Neuron (in vitro differentiated cells): Measurements from ENCODE around the gene TCP11L2.
"Not testable (repeated sequence)": the region's sequence is repeated elsewhere in the genome, so short reads cannot be mapped to it uniquely, and the experiment has no call there.

ENCODE experiments used
- H2AFZ ChIP-seq: one replicate; pipeline ENCODE4 v1.6.1; 2013; ENCODE audit warnings: low read depth, mild to moderate bottlenecking, inconsistent platforms, low read length, moderate library complexity
- H3K27me3 ChIP-seq: one replicate; pipeline ENCODE4 v1.6.1; 2013; ENCODE audit warnings: low read length; ENCODE audit not compliant: insufficient read depth
- H3K36me3 ChIP-seq: one replicate; pipeline ENCODE4 v1.6.1; 2013; ENCODE audit warnings: low read length; ENCODE audit not compliant: insufficient read depth
- H3K4me1 ChIP-seq: one replicate; pipeline ENCODE4 v1.6.1; 2013; ENCODE audit warnings: low read length; ENCODE audit not compliant: insufficient read depth
- H3K4me3 ChIP-seq: 2 replicates; pipeline ENCODE4 v1.5.1; 2013; ENCODE audit warnings: mild to moderate bottlenecking, low read length, moderate library complexity
- H3K9me3 ChIP-seq: one replicate; pipeline ENCODE4 v1.6.1; 2013; ENCODE audit warnings: low read length

TCP11L2 gene

DNA sequence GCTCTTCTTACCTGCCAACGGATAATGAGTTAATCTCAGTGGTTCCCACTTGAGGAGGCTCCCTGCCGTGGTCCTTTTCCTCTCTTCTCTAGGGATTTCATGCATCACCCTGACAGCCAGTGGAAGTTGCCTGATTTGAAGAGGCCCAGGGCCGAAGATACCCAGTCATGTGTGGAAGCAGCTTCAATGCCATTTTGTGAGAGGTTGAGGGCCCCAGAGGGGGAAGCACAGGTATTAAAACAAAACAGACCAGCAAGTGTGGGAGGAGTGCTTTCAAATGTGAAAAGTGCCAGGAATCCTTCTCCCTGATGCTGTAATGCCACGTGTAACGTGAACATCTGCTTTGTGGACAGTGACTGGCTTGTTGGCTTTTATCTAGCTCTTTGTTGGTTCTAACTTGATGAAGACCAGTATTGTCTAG, 1.5 kb downstream of the TCP11L2 start:
- Histone ChIP-seq H3K4me1 (peaks cover 16% of the 10 kb centered on the region), H3K4me3 (peak overlapping the region; percentile 73), H2AFZ (no peak overlapping the region), H3K27me3 (peaks cover 9% of the 10 kb centered on the region), H3K9me3 (no peaks in the 10 kb centered on the region), H3K36me3 (no peaks in the 10 kb centered on the region)

- no peaks in the 10 kb centered on the region for H3K36me3 ChIP-seq
- H3K4me3 ChIP-seq, result no peak overlapping the region
- peaks cover 24% of the 10 kb centered on the region for H3K4me1 ChIP-seq
- H3K27me3 ChIP-seq, result peaks cover 9% of the 10 kb centered on the region
- H2AFZ ChIP-seq, result no peak overlapping the region
- no peaks in the 10 kb centered on the region for H3K9me3 ChIP-seq
Observed at GRCh38 chr12:106304797-106305196, 2.3 kb downstream of the TCP11L2 start.

DNA sequence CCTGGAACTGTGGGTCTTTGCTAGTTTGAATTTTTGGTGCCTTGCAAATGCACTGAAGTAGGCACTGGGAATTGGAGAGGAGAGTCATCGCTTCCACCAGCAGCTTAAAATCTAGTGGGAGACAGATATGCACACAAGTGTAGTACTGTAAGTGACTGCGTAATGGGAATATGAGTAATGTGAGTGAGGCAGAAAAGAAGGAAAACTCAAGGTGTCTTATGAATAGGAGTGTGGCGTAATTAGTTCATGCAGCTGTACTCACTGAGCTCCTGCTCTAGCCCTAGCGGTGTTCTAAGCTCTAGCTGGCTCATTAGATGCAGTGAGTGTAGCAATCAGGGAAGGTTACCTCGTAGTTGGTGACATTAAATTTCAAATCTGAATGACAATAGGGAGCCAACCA, 2.8 kb downstream of the TCP11L2 start:
- Histone ChIP-seq H2AFZ (no peak overlapping the region), H3K4me1 (peaks cover 26% of the 10 kb centered on the region), H3K27me3 (peaks cover 9% of the 10 kb centered on the region), H3K9me3 (no peaks in the 10 kb centered on the region), H3K36me3 (no peaks in the 10 kb centered on the region), H3K4me3 (no peak overlapping the region)

DNA sequence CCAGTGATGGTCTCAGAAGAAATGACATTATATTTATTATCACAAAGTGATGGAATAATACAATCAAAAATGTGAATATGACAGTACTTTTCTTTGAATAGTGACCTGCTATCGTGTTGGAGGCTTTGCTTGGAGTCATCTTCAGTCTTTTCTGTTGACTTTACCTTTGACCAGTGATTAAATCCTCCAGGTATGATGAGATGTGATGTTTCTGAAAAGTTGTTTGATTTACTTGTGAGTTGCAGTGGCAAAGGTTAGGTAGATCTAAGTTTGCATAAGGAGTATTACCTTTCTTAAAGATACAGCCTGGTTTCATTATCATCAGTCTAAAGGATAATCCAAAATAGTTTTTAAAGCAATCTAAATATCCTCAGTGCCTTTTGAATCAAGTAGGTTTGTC, 4.6 kb downstream of the TCP11L2 start:
- H3K9me3 ChIP-seq, result no peaks in the 10 kb centered on the region
- H3K4me3 ChIP-seq, result no peak overlapping the region
- H3K27me3 ChIP-seq, result no peaks in the 10 kb centered on the region
- no peaks in the 10 kb centered on the region for H3K36me3 ChIP-seq
- H3K4me1 ChIP-seq, result peaks cover 21% of the 10 kb centered on the region
- H2AFZ ChIP-seq, result no peak overlapping the region

GRCh38 chr12:106308121-106308520, 5.6 kb downstream of the TCP11L2 start:
- no peak overlapping the region for H2AFZ ChIP-seq
- peaks cover 21% of the 10 kb centered on the region for H3K4me1 ChIP-seq
- H3K9me3 ChIP-seq, result no peaks in the 10 kb centered on the region
- H3K27me3 ChIP-seq, result no peaks in the 10 kb centered on the region
- no peak overlapping the region for H3K4me3 ChIP-seq
- no peaks in the 10 kb centered on the region for H3K36me3 ChIP-seq

DNA sequence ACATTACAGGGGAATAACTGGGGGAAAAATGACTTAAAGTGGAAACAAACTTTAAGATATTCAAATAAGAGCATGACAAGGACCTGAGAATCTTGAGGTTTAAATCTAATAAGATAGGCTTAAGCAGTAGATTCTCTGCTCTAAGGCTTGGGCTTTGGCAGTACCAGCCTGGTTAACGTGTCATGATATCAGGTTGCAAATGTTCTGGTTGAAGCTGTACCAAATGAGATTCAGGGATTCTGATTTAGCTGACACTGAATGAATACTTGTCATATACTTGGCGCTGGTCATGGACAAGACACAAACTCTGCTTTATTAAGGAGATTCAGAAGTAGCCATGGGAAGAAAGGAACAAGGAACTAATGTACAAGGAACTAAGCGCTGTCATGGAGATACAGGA, 6.1 kb downstream of the TCP11L2 start:
- Histone ChIP-seq H3K9me3 (no peaks in the 10 kb centered on the region), H2AFZ (no peak overlapping the region)

DNA sequence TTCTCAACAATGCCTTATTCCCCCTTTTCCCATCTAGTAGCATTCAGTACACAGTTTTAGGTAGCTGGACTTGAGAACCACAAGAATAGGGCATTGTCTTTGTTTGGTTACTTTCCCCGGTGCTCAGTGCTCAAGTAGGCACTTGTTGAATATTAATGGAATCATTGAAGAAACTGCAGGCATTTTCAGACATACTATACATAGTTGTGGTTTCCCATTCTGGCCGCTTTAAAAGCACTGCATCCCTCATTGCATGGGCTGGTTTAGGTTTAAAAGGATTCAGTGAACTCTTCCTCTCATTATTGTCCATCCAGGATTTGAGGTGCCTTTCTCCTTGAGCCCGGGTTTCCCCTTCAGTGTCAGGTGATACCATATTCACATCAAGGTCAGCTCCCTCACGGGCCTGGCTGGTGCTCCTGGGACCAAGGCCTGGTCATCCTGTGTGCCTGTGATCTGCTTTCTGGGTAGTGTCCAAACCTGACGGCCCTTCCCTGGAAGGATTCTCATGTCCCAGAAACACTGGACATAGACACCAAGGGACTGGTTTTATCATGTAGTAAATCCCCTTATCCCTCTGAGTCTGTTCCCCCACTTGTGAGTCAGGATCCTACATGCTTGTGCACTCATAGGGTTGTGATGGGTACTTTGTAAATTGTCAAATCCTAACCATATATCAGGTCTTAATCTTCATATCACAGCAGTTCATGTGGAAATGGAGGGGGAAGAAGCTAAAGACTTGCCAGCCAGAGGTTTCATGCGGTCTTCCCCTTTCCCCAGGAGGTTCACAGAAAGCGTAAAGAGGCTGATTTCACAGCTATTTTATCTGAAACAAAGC, 7.4 kb downstream of the TCP11L2 start:
- no peaks in the 10 kb centered on the region for H3K27me3 ChIP-seq
- peaks cover 12% of the 10 kb centered on the region for H3K4me1 ChIP-seq
- no peaks in the 10 kb centered on the region for H3K36me3 ChIP-seq
- H3K4me3 ChIP-seq, result no peak overlapping the region
- H3K9me3 ChIP-seq, result no peaks in the 10 kb centered on the region
- H2AFZ ChIP-seq, result no peak overlapping the region

More for the DNA sequence above, 6.1 kb downstream of the TCP11L2 start:
- Histone ChIP-seq H3K27me3 (no peaks in the 10 kb centered on the region), H3K4me3 (no peak overlapping the region), H3K36me3 (no peaks in the 10 kb centered on the region), H3K4me1 (peaks cover 18% of the 10 kb centered on the region)

DNA sequence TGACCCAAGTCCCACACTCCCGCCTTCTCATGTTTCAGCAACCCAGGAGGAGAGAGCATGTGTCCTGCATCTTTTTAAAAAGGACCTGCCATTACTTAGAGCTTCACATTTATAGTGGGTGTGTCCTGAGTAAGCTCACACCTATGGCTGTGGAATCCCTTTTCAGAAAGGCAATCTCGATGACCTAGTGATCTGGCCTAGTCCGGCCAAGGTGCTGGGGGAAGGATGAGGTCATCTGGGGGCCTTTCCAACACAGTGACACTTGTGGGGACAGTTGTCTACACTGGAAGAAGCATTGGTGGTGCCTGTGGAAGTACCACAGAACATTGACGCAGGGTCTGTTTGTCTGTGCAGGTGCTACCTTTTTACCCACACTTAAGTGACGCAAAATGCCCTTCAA, 8.2 kb downstream of the TCP11L2 start:
- no peaks in the 10 kb centered on the region for H3K27me3 ChIP-seq
- H2AFZ ChIP-seq, result no peak overlapping the region
- H3K36me3 ChIP-seq, result no peaks in the 10 kb centered on the region
- no peaks in the 10 kb centered on the region for H3K9me3 ChIP-seq
- no peak overlapping the region for H3K4me3 ChIP-seq
- peaks cover 12% of the 10 kb centered on the region for H3K4me1 ChIP-seq

- Histone ChIP-seq H3K9me3 (no peaks in the 10 kb centered on the region), H3K4me1 (peaks cover 12% of the 10 kb centered on the region), H2AFZ (no peak overlapping the region), H3K36me3 (no peaks in the 10 kb centered on the region), H3K4me3 (no peak overlapping the region), H3K27me3 (no peaks in the 10 kb centered on the region)
Observed at GRCh38 chr12:106311139-106311538, 8.6 kb downstream of the TCP11L2 start.

GRCh38 chr12:106313413-106313812, 10.9 kb downstream of the TCP11L2 start:
- H3K9me3 ChIP-seq, H3K4me3 ChIP-seq, H2AFZ ChIP-seq, H3K36me3 ChIP-seq, H3K27me3 ChIP-seq: not testable (repeated sequence)
- peaks cover 12% of the 10 kb centered on the region for H3K4me1 ChIP-seq

DNA sequence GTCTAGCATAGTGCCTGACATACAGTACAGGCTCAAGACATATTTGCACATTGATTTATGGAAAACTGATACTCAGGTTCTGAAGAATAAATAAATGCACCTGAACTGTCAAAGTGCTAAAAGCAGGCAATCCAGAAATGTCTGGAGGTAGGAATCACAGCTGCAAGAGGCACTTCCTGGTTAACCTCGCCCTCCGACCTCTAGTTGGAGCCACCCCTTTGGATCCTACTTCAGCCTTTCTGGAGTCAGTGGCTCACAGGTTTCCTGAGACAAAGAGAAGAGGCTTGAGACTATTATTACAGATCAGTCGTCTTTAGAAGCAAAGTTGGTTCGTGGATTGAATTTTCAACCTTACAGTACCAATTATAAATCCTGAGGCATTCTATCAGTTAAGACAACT, 13.0 kb downstream of the TCP11L2 start:
- H3K4me3 ChIP-seq, result no peak overlapping the region
- no peak overlapping the region for H2AFZ ChIP-seq
- H3K9me3 ChIP-seq, result no peaks in the 10 kb centered on the region
- no peaks in the 10 kb centered on the region for H3K36me3 ChIP-seq
- no peaks in the 10 kb centered on the region for H3K27me3 ChIP-seq
- no peaks in the 10 kb centered on the region for H3K4me1 ChIP-seq

DNA sequence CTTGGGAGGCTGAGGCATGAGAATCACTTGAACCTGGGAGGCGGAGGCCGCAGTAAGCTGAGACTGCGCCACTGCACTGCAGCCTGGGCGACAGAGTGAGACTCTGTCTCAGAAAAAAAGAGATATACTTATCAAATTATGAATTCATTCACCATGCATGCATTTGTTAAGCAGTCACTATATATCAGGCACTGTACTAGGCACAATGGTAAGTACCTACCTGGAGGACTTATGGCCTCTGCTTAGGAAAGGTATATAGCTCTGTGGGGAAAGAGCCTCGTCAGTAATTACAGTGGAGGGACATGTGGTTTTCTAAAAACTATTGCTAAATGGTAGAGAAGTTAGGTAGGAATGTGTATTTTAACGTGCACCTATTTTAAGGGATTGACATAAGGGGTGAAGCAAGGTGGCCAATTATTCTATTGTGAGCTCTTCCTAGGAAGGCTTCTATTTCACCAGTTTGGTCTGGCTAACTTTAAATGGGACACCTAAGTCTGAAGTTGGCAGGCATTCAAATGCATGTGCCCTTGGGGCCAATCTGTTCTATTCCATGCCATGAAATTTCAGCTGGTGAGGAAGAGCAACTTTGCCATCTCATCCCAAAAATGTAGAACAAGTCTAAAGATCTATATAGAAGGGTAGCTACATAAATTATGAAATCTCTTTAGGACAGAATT, 15.0 kb downstream of the TCP11L2 start:
- H3K27me3 ChIP-seq, result no peaks in the 10 kb centered on the region
- H3K36me3 ChIP-seq, result peaks cover 4% of the 10 kb centered on the region
- no peaks in the 10 kb centered on the region for H3K9me3 ChIP-seq
- no peak overlapping the region for H3K4me3 ChIP-seq
- H2AFZ ChIP-seq, result no peak overlapping the region
- no peaks in the 10 kb centered on the region for H3K4me1 ChIP-seq

GRCh38 chr12:106321139-106321850, 18.8 kb downstream of the TCP11L2 start:
- Histone ChIP-seq H2AFZ (no peak overlapping the region), H3K9me3 (no peaks in the 10 kb centered on the region), H3K36me3 (peaks cover 4% of the 10 kb centered on the region), H3K4me3 (no peak overlapping the region), H3K27me3 (no peaks in the 10 kb centered on the region), H3K4me1 (no peaks in the 10 kb centered on the region)
